H4 (cell line): ENCODE data around the gene RARG. TPM values are rescaled to one million over a fixed set of nuclear protein-coding genes. Genes with fewer than 3 reads are reported as not detected.

Source experiments
- DNase-seq: peaks from one replicate; pipeline ENCODE4 v3.0.0-alpha.2; 2015; ENCODE audit warnings: low spot score
- total RNA-seq: library from RNA; depleted of rRNA; stranded (reverse); fragments of >200 nt; shearing (Covaris generic); gene quantifications from 2 replicates; pipeline ENCODE4 v1.2.3, GENCODE V29; 2014

RARG gene
- total RNA-seq, 1 experiment from 2014 or later = 20.0 TPM

GRCh38 chr12:53245286-53245685 lies 13.3 kb upstream of the RARG start:
- no peak for DNase-seq

- peak; percentile 1 for DNase-seq
These were observed 12.3 kb upstream of the RARG start for GRCh38 chr12:53244337-53244736.

- peak; percentile 2 for DNase-seq
These were observed 9.8 kb upstream of the RARG start for GRCh38 chr12:53241623-53242412.

GRCh38 chr12:53239643-53240258 lies 7.7 kb upstream of the RARG start:
- no peak for DNase-seq

- DNase-seq = no peak
These were observed 4.6 kb upstream of the RARG start for GRCh38 chr12:53236443-53237111.

GRCh38 chr12:53235742-53236442 lies 3.9 kb upstream of the RARG start:
- no peak for DNase-seq

- DNase-seq = no peak
These were observed 3.2 kb upstream of the RARG start for GRCh38 chr12:53235164-53235563.

- DNase-seq = no peak
These were observed 2.4 kb upstream of the RARG start for GRCh38 chr12:53234271-53234914.

GRCh38 chr12:53233671-53234121 lies 1.7 kb upstream of the RARG start:
- no peak for DNase-seq

GRCh38 chr12:53232646-53233461 lies 845 bp upstream of the RARG start:
- peak; percentile 50 for DNase-seq

- no peak for DNase-seq
These were observed 413 bp downstream of the RARG start for GRCh38 chr12:53231671-53231920.

GRCh38 chr12:53230108-53230845 lies 1.7 kb downstream of the RARG start:
- DNase-seq = no peak

GRCh38 chr12:53229454-53229853 lies 2.6 kb downstream of the RARG start:
- no peak for DNase-seq

- no peak for DNase-seq
These were observed 4.2 kb downstream of the RARG start for GRCh38 chr12:53227836-53228235.

- no peak for DNase-seq
These were observed 4.7 kb downstream of the RARG start for GRCh38 chr12:53227341-53227740.

GRCh38 chr12:53226815-53227214 lies 5.2 kb downstream of the RARG start:
- DNase-seq = no peak

GRCh38 chr12:53225635-53226424 lies 6.2 kb downstream of the RARG start:
- DNase-seq = no peak

GRCh38 chr12:53224897-53225634 lies 6.9 kb downstream of the RARG start:
- DNase-seq = no peak
